GM23338 (cell line): ENCODE data around the gene NEUROD1.

Source experiments
- CTCF ChIP-seq, 2 experiments: fragments of 200-600 bp in 1 of 2; sonication (generic) in 1 of 2; conservative IDR thresholded peaks; 2 replicates each; pipeline versions ENCODE4 v1.5.1 to v1.6.1; 2016 to 2017; ENCODE audit warnings: antibody characterized with exemption in 2 of 2, low read depth in 2 of 2, mild to moderate bottlenecking in 2 of 2, moderate library complexity in 1 of 2
- EZH2 ChIP-seq: fragments of 200-600 bp; sonication (generic); IDR thresholded peaks from one replicate; pipeline ENCODE4 v1.8.0; 2017; ENCODE audit warnings: antibody characterized with exemption, mild to moderate bottlenecking, low read depth; ENCODE audit not compliant: unreplicated experiment
- JUNB ChIP-seq: IDR thresholded peaks from one replicate; pipeline ENCODE4 v1.6.1; 2016; ENCODE audit warnings: antibody characterized with exemption; ENCODE audit not compliant: unreplicated experiment
- POLR2AphosphoS5 ChIP-seq: IDR thresholded peaks from 2 replicates; pipeline ENCODE4 v1.6.1; 2016; ENCODE audit warnings: antibody characterized with exemption, low read depth
- REST ChIP-seq: IDR thresholded peaks from one replicate; pipeline ENCODE4 v1.6.1; 2018; ENCODE audit warnings: antibody characterized with exemption; ENCODE audit not compliant: unreplicated experiment

- TF ChIP-seq CTCF (conservative IDR thresholded peaks at IDR 0.05; ENCODE audit: low read depth in 2 of 2) (no peak), JUNB (no peak), EZH2 (no peak), POLR2AphosphoS5 (no peak), REST (no peak)
These were observed 9.7 kb downstream of the NEUROD1 start for GRCh38 chr2:181670632-181671031.
